ENCODE results near the gene ESPN.

GRCh38 chr1:6421266-6421665, 3.3 kb upstream of the ESPN start:
- TF ChIP-seq ZNF274 (IDR thresholded peaks at IDR 0.05; ENCODE audit: low read depth, low read length) = no peak
- no peak for TF ChIP-seq YY1 (IDR thresholded peaks at IDR 0.05; ENCODE audit: insufficient read depth, insufficient read length)

All from NT2/D1 (cell line).